K562 (cell line): ENCODE results near the gene SPATA31D4. TPM values are rescaled to one million over a fixed set of nuclear protein-coding genes. Genes with fewer than 3 reads are reported as not detected.

Experiments
- ATAC-seq: fragments of 200-7000 bp; cut with Tn5 transposase; 3 replicates; pipeline ENCODE4 v1.9.1; 2020; ENCODE audit warnings: moderate library complexity
- BruUV-seq: library from RNA; stranded (reverse); fragments of 400-500 nt; replicated peaks from 2 replicates; lab custom pipeline; 2021; lab: Mats Ljungman, UMichigan
- CTCF ChIA-PET: fragments of 300-600 bp; formaldehyde crosslinking; extraction: SDS; loops from one replicate; lab custom pipeline; 2021; ENCODE audit warnings: low intra/inter-chr PET ratio; lab: Yijun Ruan, JAX
- POLR2A ChIA-PET: fragments of 300-600, 350-650 bp; sonication (Branson Sonifier 250); formaldehyde crosslinking; extraction: SDS; loops from one replicate; lab custom pipeline; 2021; ENCODE audit warnings: antibody characterized with exemption, inconsistent platforms; lab: Yijun Ruan, JAX
- DNase-seq, 4 experiments: peaks; one replicate each; pipeline versions ENCODE4 v3.0.0 to v3.0.0-alpha.2; 2011 to 2018; ENCODE audit warnings: low spot score in 3 of 4, mixed read lengths in 3 of 4; ENCODE audit errors: extremely low read depth in 1 of 4
- FAIRE-seq: peaks from 2 replicates; lab custom pipeline; 2011; peaks lifted over from hg19 to GRCh38; lab: Jason Lieb, UNC
- H2AFZ ChIP-seq: 2 replicates; pipeline ENCODE4 v1.6.0; 2011; ENCODE audit warnings: low read depth, low read length, control low read depth, inconsistent platforms
- H3K27ac ChIP-seq: fragments of 200-600 bp; 3 replicates; pipeline ENCODE4 v1.8.0; 2011; ENCODE audit warnings: low read depth, mild to moderate bottlenecking, control low read depth, inconsistent platforms, low read length, moderate library complexity, mixed read lengths; ENCODE audit errors: extremely low read depth
- H3K27me3 ChIP-seq, 2 experiments: fragments of 300-600 bp in 1 of 2; 2 replicates in 1 of 2; 3 replicates in 1 of 2; pipeline versions ENCODE4 v1.6.0 to v1.8.0; 2011; ENCODE audit warnings: inconsistent platforms in 2 of 2, low read length in 2 of 2, mild to moderate bottlenecking in 1 of 2, mixed read lengths in 1 of 2, moderate library complexity in 1 of 2; ENCODE audit not compliant: control insufficient read depth in 2 of 2, insufficient read depth in 2 of 2
- H3K36me3 ChIP-seq: fragments of 300-600 bp; 3 replicates; pipeline ENCODE4 v1.8.0; 2011; ENCODE audit warnings: mild to moderate bottlenecking, low read length, inconsistent platforms; ENCODE audit not compliant: control insufficient read depth, insufficient read depth
- H3K4me1 ChIP-seq, 2 experiments: fragments of 200-600 bp in 1 of 2; replicated peaks in 1 of 2; 2 replicates in 1 of 2; 3 replicates in 1 of 2; pipeline versions ENCODE4 v1.5.1 to v1.8.0; 2011; ENCODE audit warnings: inconsistent platforms in 2 of 2, low read length in 2 of 2, mild to moderate bottlenecking in 1 of 2, mixed read lengths in 1 of 2, moderate library complexity in 1 of 2; ENCODE audit not compliant: control insufficient read depth in 2 of 2, insufficient read depth in 2 of 2
- H3K4me2 ChIP-seq: 2 replicates; pipeline ENCODE4 v1.6.1; 2011; ENCODE audit warnings: low read length, control low read depth, inconsistent platforms, mixed read lengths; ENCODE audit not compliant: insufficient read depth
- H3K4me3 ChIP-seq: fragments of 200-600 bp; sonication (generic), shearing (Covaris generic); 2 replicates; pipeline ENCODE4 v1.5.1; 2016; ENCODE audit warnings: control low read depth, inconsistent platforms
- H3K79me2 ChIP-seq: fragments of 200-600 bp; 3 replicates; pipeline ENCODE4 v1.8.0; 2011; ENCODE audit warnings: low read length, inconsistent platforms; ENCODE audit not compliant: control insufficient read depth, insufficient read depth
- H3K9ac ChIP-seq, 2 experiments: 2 replicates each; pipeline versions ENCODE4 v1.6.0 to v1.6.1; 2011; ENCODE audit warnings: low read depth in 2 of 2, low read length in 2 of 2, control low read depth in 1 of 2, inconsistent platforms in 1 of 2, mild to moderate bottlenecking in 1 of 2, mixed read lengths in 1 of 2; ENCODE audit not compliant: insufficient read depth in 1 of 2
- H3K9me1 ChIP-seq: one replicate; pipeline ENCODE4 v1.6.0; 2011; ENCODE audit warnings: inconsistent platforms, mild to moderate bottlenecking, low read length, moderate library complexity; ENCODE audit not compliant: control insufficient read depth, insufficient read depth
- H3K9me3 ChIP-seq: replicated peaks from 2 replicates; pipeline ENCODE4 v1.5.1; 2011; ENCODE audit warnings: low read depth, low read length, inconsistent platforms; ENCODE audit not compliant: control insufficient read depth, insufficient read depth
- H4K20me1 ChIP-seq: replicated peaks from 2 replicates; pipeline ENCODE4 v1.6.1; 2011; ENCODE audit warnings: low read length, inconsistent platforms, mixed read lengths; ENCODE audit not compliant: control insufficient read depth, insufficient read depth
- DPF2 ChIP-seq: fragments of 450-650 bp; IDR thresholded peaks from 2 replicates; pipeline ENCODE4 v1.6.1; 2016
- FOSL1 ChIP-seq: fragments of 200-800 bp; sonication (Bioruptor generic); conservative IDR thresholded peaks from 2 replicates; pipeline ENCODE4 v1.6.1; 2016; ENCODE audit warnings: missing genetic modification characterization, missing compliant biosample characterization
- HBP1 ChIP-seq: fragments of 450-650 bp; formaldehyde crosslinking; IDR thresholded peaks from 2 replicates; pipeline ENCODE4 v1.4.0; 2022; ENCODE audit warnings: missing genetic modification characterization
- HES1 ChIP-seq: fragments of 450-650 bp; IDR thresholded peaks from 2 replicates; pipeline ENCODE4 v1.6.1; 2016; ENCODE audit warnings: low read depth, mild to moderate bottlenecking, moderate library complexity
- NKRF ChIP-seq: fragments of 450-650 bp; IDR thresholded peaks from 2 replicates; pipeline ENCODE4 v1.6.1; 2016; ENCODE audit warnings: borderline replicate concordance
- NR3C1 ChIP-seq: sonication (generic); formaldehyde crosslinking; IDR thresholded peaks from 2 replicates; pipeline ENCODE4 v1.8.1; 2022; ENCODE audit warnings: missing genetic modification reagents
- PPARD ChIP-seq: fragments of 250-450 bp; sonication (Bioruptor Pico); IDR thresholded peaks from 2 replicates; pipeline ENCODE4 v1.8.0; 2022; ENCODE audit warnings: inconsistent platforms, mild to moderate bottlenecking, moderate library complexity
- RB1 ChIP-seq: fragments of 450-650 bp; IDR thresholded peaks from 2 replicates; pipeline ENCODE4 v1.6.1; 2017; ENCODE audit warnings: low read depth, mild to moderate bottlenecking
- RBM14 ChIP-seq: fragments of 200-400 bp; formaldehyde crosslinking; IDR thresholded peaks from 2 replicates; pipeline ENCODE4 v1.6.1; 2018; ENCODE audit warnings: low read depth, mild to moderate bottlenecking, low read length, moderate library complexity, borderline replicate concordance; ENCODE audit not compliant: insufficient read depth
- TGIF2 ChIP-seq: sonication (generic); formaldehyde crosslinking; IDR thresholded peaks from 2 replicates; pipeline ENCODE4 v1.8.1; 2022; ENCODE audit warnings: mild to moderate bottlenecking, missing genetic modification reagents, moderate library complexity
- ZHX1 ChIP-seq: fragments of 150-350 bp; conservative IDR thresholded peaks from 2 replicates; pipeline ENCODE4 v1.6.1; 2014; ENCODE audit warnings: low read length
- ZNF23 ChIP-seq: fragments of 250-450 bp; sonication (Bioruptor Pico); IDR thresholded peaks from 2 replicates; pipeline ENCODE4 v1.4.0; 2020; ENCODE audit warnings: mild to moderate bottlenecking
- ZNF274 ChIP-seq: IDR thresholded peaks from 2 replicates; pipeline ENCODE4 v1.6.1; 2011; ENCODE audit warnings: low read depth, mild to moderate bottlenecking, low read length, moderate library complexity, borderline replicate concordance
- WGBS: fragments of 100-300 bp; shearing (Covaris generic); methylation state at CpG from one replicate; pipeline ENCODE4 v1.1.6; 2016; ENCODE audit warnings: low coverage, mixed read lengths; ENCODE audit not compliant: insufficient coverage; ENCODE audit errors: missing lambda C conversion rate; 5-methylcytosine and 5-hydroxymethylcytosine counted together
- in situ Hi-C: fragments of 300-500 bp; cut with MboI; formaldehyde crosslinking; loops from 4 replicates; pipeline ENCODE4 v1.15.0; 2018; ENCODE audit warnings: inconsistent platforms, mixed read lengths
- intact Hi-C: fragments of 100-400 bp; cut with micrococcal nuclease; formaldehyde crosslinking; loops from 2 replicates; pipeline ENCODE4 v1.14.2; 2022
- polyA plus RNA-seq, 8 experiments: library from polyadenylated mRNA; depleted of rRNA in 4 of 8; stranded (reverse) in 5 of 8; unstranded in 3 of 8; fragments of >200 nt; fragmentation: Nextera tagmentation in 2 of 8; fragmentation: Illumina TruSeq in 1 of 8; extraction: Ambion mirVana in 2 of 8; extraction: Trizol in 1 of 8; gene quantifications; 2 replicates each; pipeline versions ENCODE4 v1.2.1 to v1.2.3, GENCODE V29; 2011 to 2014; ENCODE audit warnings: inconsistent platforms in 1 of 8, missing spikeins in 1 of 8
- total RNA-seq, 7 experiments: library from RNA; depleted of rRNA in 6 of 7; stranded (reverse); fragments of >200 nt in 6 of 7; fragmentation: Illumina TruSeq in 2 of 7; extraction: Trizol in 2 of 7; gene quantifications; 2 replicates each; pipeline versions ENCODE4 v1.2.1 to v1.2.3, GENCODE V29; 2011 to 2021; ENCODE audit warnings: low replicate concordance in 1 of 7

The SPATA31D4 gene
- total and polyA plus RNA-seq, 9 of the 15 experiments (the other 6 are each of a cell fraction or from before 2014, with no cell fraction given): not detected

GRCh38 chr9:81912135-81912534 lies 16.1 kb upstream of the SPATA31D4 start (continued):
- no peak for TF ChIP-seq RBM14
- TF ChIP-seq NKRF: no peak

- H4K20me1 ChIP-seq: no peaks in the 10 kb centered on the region
- intact Hi-C loops: no loop called here
- FAIRE-seq: no peak
- H3K9ac ChIP-seq: no peak overlapping the region
- no peaks in the 10 kb centered on the region for H3K9me3 ChIP-seq
- no peaks in the 10 kb centered on the region for H3K4me1 ChIP-seq
- H2AFZ ChIP-seq: no peak overlapping the region
- H3K4me2 ChIP-seq: no peak overlapping the region
- no peak overlapping the region for H3K27ac ChIP-seq
- in situ Hi-C loops: no loop called here
- H3K36me3 ChIP-seq: no peaks in the 10 kb centered on the region
- BruUV-seq: no TSS peak
- no peak for DNase-seq
- H3K9me1 ChIP-seq: no peaks in the 10 kb centered on the region
- 0% methylated on average over 2 of the region's 5 CpGs for WGBS
- ATAC-seq: no peak
- ChIA-PET CTCF (no interaction called here), POLR2A (no interaction called here)
- H3K79me2 ChIP-seq: no peaks in the 10 kb centered on the region
- no peak overlapping the region for H3K4me3 ChIP-seq
- no peaks in the 10 kb centered on the region for H3K27me3 ChIP-seq
- TF ChIP-seq TGIF2 (CRISPR knock-in tag) (no peak), NR3C1 (CRISPR knock-in tag) (no peak), PPARD (CRISPR knock-in tag) (no peak), RB1 (no peak), ZNF274 (no peak), ZHX1 (no peak), DPF2 (no peak), HBP1 (no peak), ZNF23 (no peak), HES1 (no peak), FOSL1 (tag) (no peak)
Observed at GRCh38 chr9:81915801-81916505, 12.3 kb upstream of the SPATA31D4 start.
